ENCODE results near the gene EXOC6. TPM values are rescaled to one million over a fixed set of nuclear protein-coding genes. Genes with fewer than 3 reads are reported as not detected.

EXOC6 gene
- total and polyA plus RNA-seq, 10 of the 15 experiments (the other 5 are each of a cell fraction or from before 2014, with no cell fraction given) = 7.6 to 53.8 (median 13.3) TPM

- ATAC-seq (no peak), FAIRE-seq (no peak), DNase-seq (ENCODE audit: low read depth, low spot score) (no peak)
- ChIA-PET POLR2A (no interaction called here), SMC1A (ENCODE audit: uncharacterized antibody, unreplicated experiment) (no interaction called here), RAD21 (ENCODE audit: unreplicated experiment) (no interaction called here), CTCF (interaction anchor here (1.3 kb wide), 1 partner anchor 8 kb away, joined by 3 read pairs; no protein-coding TSS in a partner anchor)
- 58% methylated on average over 41 of the region's 45 CpGs for WGBS (ENCODE audit: insufficient coverage, insufficient replicate concordance, low lambda C conversion rate, missing lambda C conversion rate)
- H3K27ac ChIP-seq (ENCODE audit: control insufficient read depth, insufficient read depth) = no peak overlapping the region
- no peak overlapping the region for H2AFZ ChIP-seq (ENCODE audit: control insufficient read depth, low read depth, low read length)
- no peaks in the 10 kb centered on the region for H4K20me1 ChIP-seq (ENCODE audit: control insufficient read depth, insufficient read depth)
- no peaks in the 10 kb centered on the region for H3K9me3 ChIP-seq (replicated peaks; ENCODE audit: control insufficient read depth, insufficient read depth, low read length)
- no peaks in the 10 kb centered on the region for H3K79me2 ChIP-seq (ENCODE audit: control insufficient read depth, insufficient read depth, low read length)
- no peaks in the 10 kb centered on the region for H3K4me1 ChIP-seq (ENCODE audit: control insufficient read depth, insufficient read depth, low read length)
- no peak overlapping the region for H3K4me2 ChIP-seq (ENCODE audit: control insufficient read depth, insufficient read depth)
- H3K4me3 ChIP-seq = no peak overlapping the region
- H3K9ac ChIP-seq (ENCODE audit: control insufficient read depth, insufficient read depth, low read length) = no peak overlapping the region
- in situ Hi-C loops (cut with MboI) (no loop called here), intact Hi-C loops (cut with micrococcal nuclease; ENCODE audit: unreplicated experiment) (no loop called here)
- peaks cover 2 to 16% of the 10 kb centered on the region in 2 experiments for H3K27me3 ChIP-seq (replicated peaks in 1 of 2; ENCODE audit: control insufficient read depth in 2 of 2, insufficient read depth in 2 of 2, low read length in 1 of 2)
- BruUV-seq (replicated peaks) = no TSS peak
- TF ChIP-seq RUNX3 (IDR thresholded peaks at IDR 0.05; ENCODE audit: low read length) (no peak), KLF5 (IDR thresholded peaks at IDR 0.05; ENCODE audit: partially characterized antibody) (no peak), ZBTB33 (IDR thresholded peaks at IDR 0.05) (no peak), ZBTB11 (CRISPR knock-in tag; IDR thresholded peaks at IDR 0.05) (no peak), SIX5 (IDR thresholded peaks at IDR 0.05; ENCODE audit: low read depth, low read length, severe bottlenecking) (no peak), EP300 (IDR thresholded peaks at IDR 0.05; ENCODE audit: borderline replicate concordance in 1 of 2, control insufficient read depth in 1 of 2, low read depth in 2 of 2, low read length in 2 of 2) (no peak)
- no peaks in the 10 kb centered on the region for H3K36me3 ChIP-seq (ENCODE audit: control insufficient read depth in 2 of 2, insufficient read depth in 2 of 2, low read length in 1 of 2)
Observed at GRCh38 chr10:93060887-93061593, 212.7 kb downstream of the EXOC6 start.
